ENCODE results near the gene ESF1. TPM values are rescaled to one million over a fixed set of nuclear protein-coding genes. Genes with fewer than 3 reads are reported as not detected.

ESF1 gene
- total RNA-seq = 19.2 TPM
- polyA plus RNA-seq = 9.2 TPM

- under 1% methylated on average over 54 of the region's 54 CpGs for WGBS
- H3K27ac ChIP-seq (ENCODE audit: low read depth) = peak within 1 kb of the TSS; percentile 80
- H3K4me3 ChIP-seq (ENCODE audit: low read depth, low read length) = peak within 1 kb of the TSS; percentile 91
- peaks cover 3% of the 10 kb centered on the region for H3K36me3 ChIP-seq (ENCODE audit: insufficient read depth)
- no peaks in the 10 kb centered on the region for H3K4me1 ChIP-seq (ENCODE audit: insufficient read depth)
- DNase-seq (ENCODE audit: extremely low spot score) = peak; percentile 94
Measured at GRCh38 chr20:13784893-13785715, at the start of gene ESF1, which contains the start of gene NDUFAF5. TSS of gene ESF1 (minus strand) at chr20:13784919. CDS start at chr20:13783140, 1,779 bp downstream. TSS of gene NDUFAF5 (plus strand) at chr20:13785028. CDS start at chr20:13785069, 41 bp downstream.

GRCh38 chr20:13831476-13831875 lies 46.8 kb upstream of the ESF1 start:
- no peak for DNase-seq (ENCODE audit: extremely low spot score)
- no peaks in the 10 kb centered on the region for H3K4me1 ChIP-seq (ENCODE audit: insufficient read depth)
- no peak overlapping the region for H3K27ac ChIP-seq (ENCODE audit: low read depth)
- H3K4me3 ChIP-seq (ENCODE audit: low read depth, low read length) = no peak overlapping the region
- WGBS = 87% methylated on average over 3 of the region's 3 CpGs
- H3K36me3 ChIP-seq (ENCODE audit: insufficient read depth) = no peaks in the 10 kb centered on the region

GRCh38 chr20:13825465-13825864 lies 40.7 kb upstream of the ESF1 start:
- H3K27ac ChIP-seq (ENCODE audit: low read depth) = no peak overlapping the region
- H3K4me3 ChIP-seq (ENCODE audit: low read depth, low read length) = no peak overlapping the region
- no peaks in the 10 kb centered on the region for H3K36me3 ChIP-seq (ENCODE audit: insufficient read depth)
- 94% methylated on average over 4 of the region's 5 CpGs for WGBS
- no peaks in the 10 kb centered on the region for H3K4me1 ChIP-seq (ENCODE audit: insufficient read depth)
- DNase-seq (ENCODE audit: extremely low spot score) = no peak

DNA sequence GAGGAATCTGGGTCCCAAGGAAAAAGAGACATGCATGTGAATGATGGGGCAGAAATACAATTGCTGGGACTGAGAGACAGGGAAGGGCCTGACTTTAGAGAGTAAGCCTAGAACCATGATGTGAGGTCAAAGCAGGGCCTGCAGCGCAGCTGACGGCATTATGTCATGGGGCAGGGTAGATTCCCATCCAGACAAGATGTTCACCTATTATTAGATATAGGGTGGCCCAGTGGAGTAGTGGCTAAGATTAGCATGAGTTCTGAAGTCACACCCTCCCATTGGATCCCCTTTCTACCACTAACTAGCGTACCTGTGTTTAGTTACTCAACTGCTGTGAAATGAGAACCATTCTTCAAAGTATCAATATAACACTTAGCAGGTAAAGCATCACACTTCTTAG lies 39.7 kb upstream of the ESF1 start:
- H3K27ac ChIP-seq (ENCODE audit: low read depth) = no peak overlapping the region
- H3K4me3 ChIP-seq (ENCODE audit: low read depth, low read length) = no peak overlapping the region
- H3K4me1 ChIP-seq (ENCODE audit: insufficient read depth) = no peaks in the 10 kb centered on the region
- DNase-seq (ENCODE audit: extremely low spot score) = no peak
- no peaks in the 10 kb centered on the region for H3K36me3 ChIP-seq (ENCODE audit: insufficient read depth)
- WGBS = 98% methylated on average over 3 of the region's 3 CpGs

GRCh38 chr20:13822459-13822858 lies 37.7 kb upstream of the ESF1 start:
- no peak overlapping the region for H3K4me3 ChIP-seq (ENCODE audit: low read depth, low read length)
- no peak for DNase-seq (ENCODE audit: extremely low spot score)
- no peaks in the 10 kb centered on the region for H3K4me1 ChIP-seq (ENCODE audit: insufficient read depth)
- WGBS = 88% methylated on average over 2 of the region's 2 CpGs
- H3K27ac ChIP-seq (ENCODE audit: low read depth) = no peak overlapping the region
- peaks cover 4% of the 10 kb centered on the region for H3K36me3 ChIP-seq (ENCODE audit: insufficient read depth)

GRCh38 chr20:13821876-13822275 lies 37.2 kb upstream of the ESF1 start:
- no peak for DNase-seq (ENCODE audit: extremely low spot score)
- Histone ChIP-seq H3K36me3 (ENCODE audit: insufficient read depth) (peaks cover 5% of the 10 kb centered on the region), H3K27ac (ENCODE audit: low read depth) (no peak overlapping the region), H3K4me3 (ENCODE audit: low read depth, low read length) (no peak overlapping the region), H3K4me1 (ENCODE audit: insufficient read depth) (no peaks in the 10 kb centered on the region)
- 91% methylated on average over 7 of the region's 7 CpGs for WGBS

DNA sequence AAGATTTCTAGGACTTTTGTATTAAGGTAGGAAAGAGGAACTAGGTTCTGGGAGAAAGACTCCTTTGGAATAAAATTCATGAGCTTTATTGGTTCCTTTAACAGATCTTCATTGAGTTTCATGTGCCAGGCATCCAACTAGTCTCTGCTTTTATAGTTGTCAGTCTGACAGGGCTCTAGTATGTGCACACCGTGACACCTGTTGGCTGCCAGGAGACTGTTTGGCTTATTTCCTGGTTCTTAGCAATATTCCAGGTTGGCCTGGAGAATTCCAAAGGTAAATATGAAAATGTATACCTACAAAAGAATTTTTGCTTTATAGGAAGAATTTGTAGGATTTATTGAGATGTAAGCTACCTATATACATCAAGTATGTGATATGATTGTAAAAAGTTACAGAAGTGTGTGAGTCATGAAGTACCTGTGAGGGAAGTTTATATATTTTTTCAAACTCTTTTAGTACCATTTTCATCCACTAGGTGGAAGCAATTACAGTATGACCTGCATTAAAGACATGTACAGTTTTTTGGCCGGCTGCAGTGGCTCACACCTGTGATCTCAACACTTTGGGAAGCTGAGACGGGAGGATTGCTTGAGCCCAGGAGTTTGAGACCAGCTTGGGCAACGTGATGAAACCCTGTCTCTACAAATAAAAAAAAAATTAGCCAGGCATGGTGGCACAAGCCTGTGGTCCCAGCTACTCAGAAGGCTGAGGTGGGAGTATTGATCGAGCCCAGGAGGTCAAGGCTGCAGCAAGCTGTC lies 35.3 kb upstream of the ESF1 start:
- 30% methylated on average over 5 of the region's 5 CpGs for WGBS
- Histone ChIP-seq H3K27ac (ENCODE audit: low read depth) (no peak overlapping the region), H3K4me1 (ENCODE audit: insufficient read depth) (no peaks in the 10 kb centered on the region), H3K36me3 (ENCODE audit: insufficient read depth) (peaks cover 5% of the 10 kb centered on the region), H3K4me3 (ENCODE audit: low read depth, low read length) (no peak overlapping the region)
- peak; percentile 41 for DNase-seq (ENCODE audit: extremely low spot score)

- Histone ChIP-seq H3K36me3 (ENCODE audit: insufficient read depth) (peaks cover 7% of the 10 kb centered on the region), H3K4me3 (ENCODE audit: low read depth, low read length) (no peak overlapping the region), H3K27ac (ENCODE audit: low read depth) (no peak overlapping the region), H3K4me1 (ENCODE audit: insufficient read depth) (no peaks in the 10 kb centered on the region)
- no peak for DNase-seq (ENCODE audit: extremely low spot score)
Measured at GRCh38 chr20:13817342-13817741, 32.6 kb upstream of the ESF1 start.

DNA sequence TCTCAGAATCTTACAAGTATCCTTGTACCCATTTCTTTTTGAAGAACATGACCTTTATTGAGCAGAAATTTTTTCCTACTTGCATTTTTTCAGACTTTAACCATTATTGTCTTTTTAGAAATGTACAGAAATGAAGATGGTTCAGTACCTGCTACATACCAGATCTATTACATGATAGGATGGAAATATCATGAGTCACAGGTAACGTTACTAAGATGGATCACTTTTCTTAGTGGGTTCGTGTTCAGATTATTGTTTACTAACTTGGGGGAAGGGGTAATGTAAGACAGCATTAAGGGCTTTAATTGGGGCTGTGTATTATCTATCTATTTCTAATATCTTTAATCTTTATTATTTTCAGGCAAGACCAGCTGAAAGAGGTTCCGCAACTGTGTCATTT lies 32.0 kb upstream of the ESF1 start:
- WGBS = 62% methylated on average over 3 of the region's 3 CpGs
- H3K4me1 ChIP-seq (ENCODE audit: insufficient read depth) = no peaks in the 10 kb centered on the region
- no peak overlapping the region for H3K4me3 ChIP-seq (ENCODE audit: low read depth, low read length)
- H3K27ac ChIP-seq (ENCODE audit: low read depth) = no peak overlapping the region
- no peak for DNase-seq (ENCODE audit: extremely low spot score)
- peaks cover 10% of the 10 kb centered on the region for H3K36me3 ChIP-seq (ENCODE audit: insufficient read depth)

GRCh38 chr20:13814672-13815071 lies 30.0 kb upstream of the ESF1 start:
- DNase-seq (ENCODE audit: extremely low spot score) = no peak
- peaks cover 10% of the 10 kb centered on the region for H3K36me3 ChIP-seq (ENCODE audit: insufficient read depth)
- H3K4me3 ChIP-seq (ENCODE audit: low read depth, low read length) = no peak overlapping the region
- H3K27ac ChIP-seq (ENCODE audit: low read depth) = no peak overlapping the region
- WGBS = 93% methylated on average over 4 of the region's 4 CpGs
- no peaks in the 10 kb centered on the region for H3K4me1 ChIP-seq (ENCODE audit: insufficient read depth)

- Histone ChIP-seq H3K27ac (ENCODE audit: low read depth) (no peak overlapping the region), H3K36me3 (ENCODE audit: insufficient read depth) (peaks cover 10% of the 10 kb centered on the region), H3K4me3 (ENCODE audit: low read depth, low read length) (no peak overlapping the region), H3K4me1 (ENCODE audit: insufficient read depth) (no peaks in the 10 kb centered on the region)
- WGBS = 56% methylated on average over 3 of the region's 3 CpGs
- DNase-seq (ENCODE audit: extremely low spot score) = no peak
Measured at GRCh38 chr20:13813910-13814309, 29.2 kb upstream of the ESF1 start.

GRCh38 chr20:13810446-13810845 lies 25.7 kb upstream of the ESF1 start:
- no peak for DNase-seq (ENCODE audit: extremely low spot score)
- no peaks in the 10 kb centered on the region for H3K4me1 ChIP-seq (ENCODE audit: insufficient read depth)
- H3K4me3 ChIP-seq (ENCODE audit: low read depth, low read length) = no peak overlapping the region
- H3K36me3 ChIP-seq (ENCODE audit: insufficient read depth) = peaks cover 5% of the 10 kb centered on the region
- H3K27ac ChIP-seq (ENCODE audit: low read depth) = no peak overlapping the region

- Histone ChIP-seq H3K4me3 (ENCODE audit: low read depth, low read length) (no peak overlapping the region), H3K27ac (ENCODE audit: low read depth) (no peak overlapping the region), H3K36me3 (ENCODE audit: insufficient read depth) (peaks cover 5% of the 10 kb centered on the region), H3K4me1 (ENCODE audit: insufficient read depth) (no peaks in the 10 kb centered on the region)
- no peak for DNase-seq (ENCODE audit: extremely low spot score)
- WGBS = 95% methylated on average over 3 of the region's 3 CpGs
Measured at GRCh38 chr20:13809855-13810254, 25.1 kb upstream of the ESF1 start.

DNA sequence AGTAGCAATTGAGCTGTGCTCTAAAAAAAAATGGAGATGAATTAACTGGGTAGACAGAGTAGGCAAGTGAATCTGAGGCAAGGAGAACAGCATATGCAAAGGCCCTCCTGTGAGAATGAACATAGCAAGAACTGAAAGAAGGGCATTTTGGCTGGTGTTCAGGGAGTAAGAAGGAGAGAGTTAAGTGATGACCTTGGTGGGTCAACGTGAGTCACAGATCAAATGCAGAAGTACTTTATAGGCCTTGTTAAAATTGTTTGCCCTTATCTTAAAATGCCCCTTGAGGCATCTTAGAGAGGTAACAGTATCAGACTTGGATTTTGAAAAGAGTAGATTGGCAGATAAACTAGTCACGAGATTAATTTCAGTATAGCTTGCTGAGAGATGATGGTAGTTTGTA lies 24.7 kb upstream of the ESF1 start:
- WGBS = 79% methylated on average over 2 of the region's 2 CpGs
- Histone ChIP-seq H3K4me1 (ENCODE audit: insufficient read depth) (no peaks in the 10 kb centered on the region), H3K4me3 (ENCODE audit: low read depth, low read length) (no peak overlapping the region), H3K27ac (ENCODE audit: low read depth) (no peak overlapping the region), H3K36me3 (ENCODE audit: insufficient read depth) (peaks cover 5% of the 10 kb centered on the region)
- DNase-seq (ENCODE audit: extremely low spot score) = no peak

All from urinary bladder (tissue), 4 donors.